Measurements from ENCODE around the gene KLF13.
A peak's percentile ranks its signal among the peaks of the same experiment; 100 is the strongest.

- TF ChIP-seq CTCF (IDR thresholded peaks at IDR 0.05; ENCODE audit: low read depth, low read length, poor library complexity, severe bottlenecking) (peak; percentile 35), EZH2phosphoT487 (IDR thresholded peaks at IDR 0.05; ENCODE audit: borderline replicate concordance, low read length) (no peak)
Observed at GRCh38 chr15:31396881-31397560, 70.4 kb downstream of the KLF13 start.
